PC-3 (cell line): ENCODE measurements around the gene PLXDC1.

Source experiments
- CTCF ChIP-seq: fragments of 300-600 bp; sonication (generic); conservative IDR thresholded peaks from 2 replicates; pipeline ENCODE4 v1.5.1; 2017; ENCODE audit warnings: antibody characterized with exemption, low read depth, mild to moderate bottlenecking, low read length
- EZH2phosphoT487 ChIP-seq: fragments of 300-600 bp; sonication (generic); IDR thresholded peaks from 2 replicates; pipeline ENCODE4 v1.6.1; 2018; ENCODE audit warnings: mild to moderate bottlenecking, antibody characterized with exemption, low read length, borderline replicate concordance

DNA sequence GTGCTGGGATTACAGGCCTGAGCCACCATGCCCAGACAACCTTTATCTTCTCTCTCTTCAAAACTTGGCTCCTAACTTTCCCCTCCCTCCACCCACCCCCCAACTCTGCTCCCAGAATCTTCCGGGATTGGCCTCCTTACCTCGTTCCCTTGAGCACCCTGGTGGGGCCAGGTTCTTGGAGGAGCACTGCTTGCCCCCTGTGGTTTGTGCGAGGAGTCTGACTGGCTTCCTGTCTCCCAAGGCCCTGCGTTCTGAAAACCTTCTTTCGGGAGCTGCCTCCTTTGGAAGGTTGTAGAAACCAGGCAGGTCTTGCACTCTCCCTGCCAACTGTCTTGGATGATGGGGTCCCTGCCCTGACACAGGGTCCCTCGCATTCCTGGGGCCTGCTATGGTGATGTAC, 19.8 kb downstream of the PLXDC1 start:
- TF ChIP-seq CTCF (no peak), EZH2phosphoT487 (no peak)
